ENCODE data around the gene P4HA1. TPM values are rescaled to one million over a fixed set of nuclear protein-coding genes. Genes with fewer than 3 reads are reported as not detected.

P4HA1 gene
- total RNA-seq, 1 donor from 2014 or later: 55.7 TPM

DNA sequence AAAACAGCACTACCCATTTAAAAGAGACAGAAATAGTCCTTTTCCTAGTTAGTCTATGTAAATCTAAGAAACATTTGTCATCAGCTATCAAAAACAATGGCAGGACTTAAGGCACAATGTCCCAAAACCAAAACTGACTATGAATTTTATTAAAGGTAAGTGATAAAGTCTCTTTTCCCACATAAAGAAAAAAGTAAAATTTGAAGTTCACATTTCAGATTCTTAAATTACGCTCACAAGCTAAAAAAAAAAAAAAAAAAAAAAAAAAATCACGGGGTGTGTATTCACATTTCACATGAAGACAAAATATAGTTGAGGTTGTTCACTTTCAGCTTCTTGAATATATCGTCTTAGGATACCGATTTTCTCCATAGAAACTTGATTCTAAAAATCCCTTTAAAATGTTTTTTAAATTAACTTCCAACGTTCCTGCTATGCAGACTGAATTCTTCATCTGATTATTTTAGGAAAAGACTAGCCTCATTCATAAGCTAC, 1.6 kb downstream of the P4HA1 start:
- no peak for DNase-seq (ENCODE audit: low read depth in 2 of 2)

DNA sequence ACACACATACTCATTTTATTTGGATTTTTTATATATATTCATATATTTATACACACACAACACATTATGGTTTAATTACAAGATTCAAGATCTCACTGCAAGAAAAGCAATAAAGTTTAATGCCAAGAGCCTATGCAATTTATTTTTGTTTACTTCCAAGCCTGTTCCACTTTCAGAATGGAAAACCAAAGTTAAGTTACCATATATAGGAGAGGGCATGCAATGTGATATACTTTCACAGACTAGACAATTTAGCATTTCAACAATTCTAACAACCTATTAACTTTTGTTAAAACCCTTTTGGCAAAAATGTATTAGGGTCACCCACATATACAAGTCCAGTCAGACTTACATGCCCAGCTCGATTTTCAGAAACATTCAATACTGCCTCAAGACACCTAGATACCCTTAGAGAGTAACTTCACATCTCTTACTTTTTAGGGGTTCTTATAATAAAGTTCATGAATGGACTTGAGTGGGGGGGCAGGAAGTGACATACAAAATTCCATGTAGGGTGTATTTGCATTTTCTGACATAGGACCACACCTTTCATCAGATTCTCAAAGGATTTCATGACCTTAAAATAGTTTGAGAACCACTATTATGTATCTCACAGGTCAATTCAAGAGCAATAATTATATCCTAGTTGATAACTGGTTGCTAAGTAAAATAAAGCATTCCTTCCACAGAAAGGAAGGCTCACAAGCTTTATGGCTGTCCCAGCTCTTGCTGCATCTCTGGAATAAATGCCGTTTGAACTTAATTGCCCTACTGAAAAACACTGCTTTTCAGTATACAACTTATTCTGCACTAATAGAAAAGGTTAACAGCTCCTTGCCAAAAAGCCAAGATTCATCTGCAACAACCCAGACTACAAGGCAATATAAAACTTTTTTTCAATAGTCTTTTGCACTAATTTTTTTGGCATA, 2.5 kb downstream of the P4HA1 start:
- DNase-seq (ENCODE audit: low read depth in 2 of 2): peak in 1 of 2 donors; percentile 8

DNA sequence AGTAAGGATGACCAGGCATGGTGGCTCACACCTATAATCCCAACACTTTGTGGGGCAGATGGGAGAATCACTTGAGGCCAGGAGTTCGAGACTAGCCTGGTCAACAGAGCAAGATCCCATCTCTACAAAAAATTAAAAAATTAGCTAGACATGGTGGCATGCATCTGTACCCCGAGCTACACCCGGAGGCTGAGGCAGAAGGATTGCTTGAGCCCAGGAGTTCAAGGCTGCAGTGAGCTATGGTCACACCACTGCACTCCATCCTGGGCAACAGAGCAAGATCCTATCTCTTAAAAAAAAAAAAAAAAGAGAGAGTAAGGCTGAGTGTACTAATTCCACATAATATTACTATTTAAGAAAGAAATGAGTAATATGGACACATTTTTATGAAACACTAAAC, 3.8 kb downstream of the P4HA1 start:
- DNase-seq (ENCODE audit: low read depth in 2 of 2): no peak

GRCh38 chr10:73088304-73088703, 8.4 kb downstream of the P4HA1 start:
- no peak for DNase-seq (ENCODE audit: low read depth in 2 of 2)

DNA sequence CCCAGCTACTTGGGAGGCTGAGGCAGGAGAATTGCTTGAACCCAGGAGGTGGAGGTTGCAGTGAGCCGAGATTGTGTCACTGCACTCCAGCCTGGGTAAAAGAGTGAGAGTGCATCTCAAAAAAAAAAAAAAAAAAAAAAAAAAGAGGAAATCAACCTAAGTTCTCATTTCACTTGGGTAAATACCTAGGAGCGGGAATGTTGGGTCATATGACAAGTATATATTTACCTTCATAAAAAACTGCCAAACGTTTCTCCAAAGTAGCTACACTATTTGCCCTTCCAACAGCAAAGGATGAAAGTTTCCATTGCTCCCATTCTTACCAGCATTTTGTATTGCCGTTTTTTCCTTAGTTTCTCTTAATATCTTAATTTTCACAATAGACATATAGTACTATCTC, 9.8 kb downstream of the P4HA1 start:
- DNase-seq (ENCODE audit: low read depth in 2 of 2): no peak

DNA sequence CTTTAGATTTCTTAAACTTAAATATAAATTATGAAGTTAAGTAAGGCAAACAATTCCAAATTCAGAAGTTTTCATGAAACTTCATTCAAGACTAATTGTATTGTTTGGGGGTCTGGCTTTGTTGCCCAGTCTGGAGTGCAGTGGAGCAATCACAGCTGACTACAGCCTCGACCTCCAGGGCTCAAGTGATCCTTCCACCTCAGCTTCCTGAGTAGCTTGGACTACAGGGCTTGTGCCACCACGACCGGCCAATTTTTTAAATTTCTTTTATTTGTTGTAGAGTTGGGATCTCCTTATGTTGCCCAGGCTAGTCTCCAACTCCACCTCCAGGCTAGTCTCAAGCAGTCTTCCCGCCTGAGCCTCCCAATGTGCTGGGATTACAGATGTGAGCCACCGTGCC, 12.5 kb downstream of the P4HA1 start:
- no peak for DNase-seq (ENCODE audit: low read depth in 2 of 2)

- peak in 1 of 2 donors; percentile 8 for DNase-seq (ENCODE audit: low read depth in 2 of 2)
These were observed 13.4 kb downstream of the P4HA1 start for GRCh38 chr10:73083221-73083620.

GRCh38 chr10:73079779-73080541, 16.7 kb downstream of the P4HA1 start:
- DNase-seq (ENCODE audit: low read depth in 2 of 2): no peak

- peak in 1 of 2 donors; percentile 66 for DNase-seq (ENCODE audit: low read depth in 2 of 2)
These were observed 20.1 kb downstream of the P4HA1 start for GRCh38 chr10:73076360-73077183.

- no peak for DNase-seq (ENCODE audit: low read depth in 2 of 2)
These were observed 20.8 kb downstream of the P4HA1 start for GRCh38 chr10:73075829-73076228.

DNA sequence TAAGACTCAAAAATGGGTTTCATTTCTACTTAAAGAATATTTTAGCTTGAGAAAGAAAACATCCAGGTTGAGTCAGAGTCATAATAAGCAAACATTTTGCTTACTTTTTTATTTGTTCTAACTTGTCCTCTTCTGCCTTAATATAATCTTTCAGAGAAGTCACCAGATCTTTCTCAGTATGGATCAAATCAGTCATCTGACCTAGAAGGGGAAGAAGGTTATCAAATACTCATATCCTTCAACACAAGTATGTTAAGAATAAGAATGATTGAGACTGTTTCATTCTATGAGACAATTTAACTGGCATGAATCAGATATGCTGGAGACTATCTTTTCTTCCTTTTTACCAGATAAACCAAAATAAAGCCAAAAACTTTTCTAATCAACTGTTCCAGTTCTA, 23.0 kb downstream of the P4HA1 start:
- no peak for DNase-seq (ENCODE audit: low read depth in 2 of 2)

- no peak for DNase-seq (ENCODE audit: low read depth in 2 of 2)
These were observed 31.2 kb downstream of the P4HA1 start for GRCh38 chr10:73065441-73065840.

- no peak for DNase-seq (ENCODE audit: low read depth in 2 of 2)
These were observed 34.9 kb downstream of the P4HA1 start for GRCh38 chr10:73061743-73062142.

DNA sequence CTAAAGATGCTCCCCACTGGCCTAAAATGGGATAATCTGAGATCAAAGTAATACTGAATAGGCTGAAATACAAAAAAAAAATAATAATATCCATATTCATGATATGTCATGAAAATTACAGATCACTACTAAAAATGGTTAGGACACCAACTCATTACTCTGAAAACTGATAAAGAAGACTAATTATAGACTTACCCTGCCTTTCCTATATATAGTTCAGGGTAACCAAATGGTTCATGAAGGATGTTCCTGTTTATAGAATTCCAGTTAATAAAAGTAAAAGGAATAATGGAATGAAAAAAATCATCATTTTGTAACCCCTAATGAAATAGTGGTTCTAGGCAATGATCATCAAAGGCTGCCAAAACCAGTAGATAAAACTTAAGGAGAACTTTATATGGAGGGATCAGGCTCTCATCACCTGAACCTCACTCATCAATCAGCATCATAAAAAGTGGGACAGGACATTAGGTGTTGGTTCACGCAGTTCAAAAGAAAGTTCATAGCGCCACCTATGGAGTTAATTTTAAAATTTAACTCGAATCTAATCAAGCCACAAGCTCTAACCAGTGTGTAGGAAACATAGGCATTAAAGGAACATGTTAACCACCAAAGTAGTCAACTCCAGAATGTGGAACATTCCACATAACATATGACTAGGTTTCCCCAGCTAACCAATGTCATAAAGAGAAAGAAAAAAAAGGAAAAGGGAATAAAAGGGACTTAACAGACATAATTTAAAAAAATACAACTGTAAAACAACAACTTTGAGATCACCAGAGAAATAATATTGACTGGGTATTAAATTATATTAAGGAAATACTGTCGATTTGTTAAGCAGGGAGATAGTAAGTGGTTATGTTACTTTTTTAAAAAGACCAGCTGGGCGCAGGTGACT, 35.7 kb downstream of the P4HA1 start:
- DNase-seq (ENCODE audit: low read depth in 2 of 2): peak in 1 of 2 donors; percentile 53

GRCh38 chr10:73060173-73060572, 36.5 kb downstream of the P4HA1 start:
- DNase-seq (ENCODE audit: low read depth in 2 of 2): no peak

DNA sequence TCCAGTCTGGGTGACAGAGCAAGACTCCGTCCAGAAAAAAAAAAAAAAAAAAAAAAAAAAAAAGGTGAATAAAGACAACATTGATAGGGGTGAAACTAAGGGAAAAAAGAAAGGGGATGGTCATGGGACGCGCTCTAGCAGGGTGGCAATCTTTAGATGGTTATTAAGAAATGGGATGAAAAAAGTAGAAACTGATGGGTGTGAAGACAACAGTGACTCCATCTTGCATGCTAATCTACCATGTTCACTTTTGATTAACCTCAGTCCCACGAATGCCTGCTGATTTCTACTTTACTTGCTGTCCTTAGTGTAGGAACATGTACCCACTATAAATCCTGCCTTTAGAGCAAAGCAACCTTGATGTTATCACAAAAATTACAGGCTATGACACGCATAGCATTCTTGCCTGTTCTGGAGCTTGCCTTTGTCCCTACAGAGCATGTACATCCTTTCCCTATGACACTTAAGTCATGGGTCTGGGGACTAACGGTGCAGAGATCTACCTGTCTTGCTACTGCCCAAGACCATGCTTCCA, 38.5 kb downstream of the P4HA1 start:
- DNase-seq (ENCODE audit: low read depth in 2 of 2): no peak

DNA sequence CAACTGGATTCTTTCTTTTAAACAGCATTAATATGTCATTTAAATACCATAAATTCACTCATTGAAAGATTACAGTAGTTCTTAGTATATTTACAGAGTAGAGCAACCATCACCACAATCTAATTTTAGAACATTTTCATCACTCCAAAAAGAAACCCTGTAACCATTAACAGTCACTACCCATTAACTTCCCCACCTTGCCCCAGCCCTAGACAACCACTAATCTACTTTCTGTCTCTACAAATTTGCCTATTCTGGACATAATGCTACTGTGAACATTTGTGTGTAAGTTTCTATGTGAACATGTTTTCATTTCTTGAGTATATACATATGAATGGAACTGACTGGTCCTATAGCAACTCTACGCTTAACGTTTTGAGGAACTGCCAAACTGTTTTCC, 42.4 kb downstream of the P4HA1 start:
- DNase-seq (ENCODE audit: low read depth in 2 of 2): no peak

- DNase-seq (ENCODE audit: low read depth in 2 of 2): no peak
These were observed 43.4 kb downstream of the P4HA1 start for GRCh38 chr10:73053275-73053674.

- DNase-seq (ENCODE audit: low read depth in 2 of 2): peak; percentile 85 to 94
These were observed 52.0 kb downstream of the P4HA1 start for GRCh38 chr10:73044378-73045285.
